KOPT-K1 (cell line): ENCODE measurements around the gene ZNF532.

ENCODE experiments used
- H3K27ac ChIP-seq: fragments of 200-600 bp; sonication (generic); 2 replicates; pipeline ENCODE4 v1.5.1; 2016; ENCODE audit warnings: antibody characterized with exemption, mild to moderate bottlenecking, low read depth, low read length; ENCODE audit not compliant: poor library complexity, severe bottlenecking
- H3K36me3 ChIP-seq: fragments of 200-600 bp; sonication (generic); 2 replicates; pipeline ENCODE4 v1.5.1; 2017; ENCODE audit warnings: antibody characterized with exemption, mild to moderate bottlenecking, low read length, moderate library complexity; ENCODE audit not compliant: insufficient read depth
- H3K9me3 ChIP-seq: fragments of 200-600 bp; sonication (generic); 2 replicates; pipeline ENCODE4 v1.5.1; 2017; ENCODE audit warnings: antibody characterized with exemption, low read length, mild to moderate bottlenecking; ENCODE audit not compliant: insufficient read depth, poor library complexity, severe bottlenecking

The ZNF532 gene

GRCh38 chr18:58952858-58953257 is 88.2 kb downstream of the ZNF532 start:
- no peaks in the 10 kb centered on the region for H3K9me3 ChIP-seq
- H3K36me3 ChIP-seq: no peaks in the 10 kb centered on the region
- no peak overlapping the region for H3K27ac ChIP-seq

- no peak overlapping the region for H3K27ac ChIP-seq
- no peaks in the 10 kb centered on the region for H3K9me3 ChIP-seq
- no peaks in the 10 kb centered on the region for H3K36me3 ChIP-seq
These were observed 89.0 kb downstream of the ZNF532 start for GRCh38 chr18:58953627-58954026.

- Histone ChIP-seq H3K36me3 (no peaks in the 10 kb centered on the region), H3K27ac (no peak overlapping the region), H3K9me3 (no peaks in the 10 kb centered on the region)
These were observed 90.3 kb downstream of the ZNF532 start for GRCh38 chr18:58955001-58955400.

- Histone ChIP-seq H3K27ac (no peak overlapping the region), H3K9me3 (no peaks in the 10 kb centered on the region), H3K36me3 (no peaks in the 10 kb centered on the region)
These were observed 91.1 kb downstream of the ZNF532 start for GRCh38 chr18:58955738-58956137.

GRCh38 chr18:58958628-58959027 is 94.0 kb downstream of the ZNF532 start:
- no peaks in the 10 kb centered on the region for H3K36me3 ChIP-seq
- no peak overlapping the region for H3K27ac ChIP-seq
- no peaks in the 10 kb centered on the region for H3K9me3 ChIP-seq

GRCh38 chr18:58960508-58960907 is 95.8 kb downstream of the ZNF532 start:
- Histone ChIP-seq H3K36me3 (no peaks in the 10 kb centered on the region), H3K27ac (no peak overlapping the region), H3K9me3 (no peaks in the 10 kb centered on the region)

GRCh38 chr18:58960946-58961722 is 96.5 kb downstream of the ZNF532 start:
- no peaks in the 10 kb centered on the region for H3K36me3 ChIP-seq

GRCh38 chr18:58962336-58962735 is 97.7 kb downstream of the ZNF532 start:
- Histone ChIP-seq H3K9me3 (no peaks in the 10 kb centered on the region), H3K27ac (no peak overlapping the region), H3K36me3 (no peaks in the 10 kb centered on the region)

More at GRCh38 chr18:58960946-58961722, 96.5 kb downstream of the ZNF532 start:
- Histone ChIP-seq H3K9me3 (no peaks in the 10 kb centered on the region), H3K27ac (no peak overlapping the region)

GRCh38 chr18:58965291-58966004 is 100.8 kb downstream of the ZNF532 start:
- Histone ChIP-seq H3K9me3 (no peaks in the 10 kb centered on the region), H3K36me3 (no peaks in the 10 kb centered on the region), H3K27ac (no peak overlapping the region)

- no peaks in the 10 kb centered on the region for H3K9me3 ChIP-seq
- no peaks in the 10 kb centered on the region for H3K36me3 ChIP-seq
- H3K27ac ChIP-seq: no peak overlapping the region
These were observed 101.5 kb downstream of the ZNF532 start for GRCh38 chr18:58966005-58966677.

GRCh38 chr18:58966704-58967103 is 102.0 kb downstream of the ZNF532 start:
- no peak overlapping the region for H3K27ac ChIP-seq
- H3K9me3 ChIP-seq: no peaks in the 10 kb centered on the region
- H3K36me3 ChIP-seq: no peaks in the 10 kb centered on the region

- Histone ChIP-seq H3K27ac (no peak overlapping the region), H3K9me3 (no peaks in the 10 kb centered on the region), H3K36me3 (no peaks in the 10 kb centered on the region)
These were observed 103.1 kb downstream of the ZNF532 start for GRCh38 chr18:58967751-58968254.

GRCh38 chr18:58970943-58971790 is 106.5 kb downstream of the ZNF532 start:
- no peaks in the 10 kb centered on the region for H3K36me3 ChIP-seq
- H3K9me3 ChIP-seq: no peaks in the 10 kb centered on the region
- H3K27ac ChIP-seq: no peak overlapping the region

- Histone ChIP-seq H3K9me3 (no peaks in the 10 kb centered on the region), H3K36me3 (no peaks in the 10 kb centered on the region), H3K27ac (no peak overlapping the region)
These were observed 110.6 kb downstream of the ZNF532 start for GRCh38 chr18:58975296-58975695.
